Tibial artery (tissue), 4 donors: Measurements from ENCODE around the gene C19orf53.

Source experiments
- DNase-seq, 2 donors: peaks; one replicate each; pipeline ENCODE4 v3.0.0-alpha.2; 2019
- H3K27ac ChIP-seq, 2 donors: fragments of 200-600 bp; sonication (generic) in 1 of 2; 1 replicate in 1 of 2; 2 replicates in 1 of 2; pipeline ENCODE4 v1.5.1; 2018 to 2019; ENCODE audit warnings: mild to moderate bottlenecking in 1 of 2
- H3K27me3 ChIP-seq, 2 donors: fragments of 200-600 bp; sonication (generic) in 1 of 2; one replicate each; pipeline versions ENCODE4 v1.5.1 to v1.6.0; 2016 to 2019
- H3K36me3 ChIP-seq, 3 donors: fragments of 200-600 bp; sonication (generic) in 2 of 3; one replicate each; pipeline ENCODE4 v1.5.1; 2016 to 2019; ENCODE audit warnings: mild to moderate bottlenecking in 2 of 3
- H3K4me1 ChIP-seq, 4 donors: fragments of 200-600 bp; sonication (generic) in 2 of 4; 1 replicate in 3 of 4; 2 replicates in 1 of 4; pipeline ENCODE4 v1.5.1; 2016 to 2019
- H3K4me3 ChIP-seq, 2 donors: fragments of 200-600 bp; sonication (generic) in 1 of 2; 1 replicate in 1 of 2; 2 replicates in 1 of 2; pipeline ENCODE4 v1.5.1; 2018 to 2019; ENCODE audit warnings: mild to moderate bottlenecking in 2 of 2
- H3K9me3 ChIP-seq, 3 donors: fragments of 200-600 bp; sonication (generic) in 1 of 3; one replicate each; pipeline ENCODE4 v1.5.1; 2016 to 2019
- CTCF ChIP-seq, 2 experiments: fragments of 200-600 bp in 1 of 2; fragments of 450-650 bp in 1 of 2; IDR thresholded peaks; one replicate each; pipeline ENCODE4 v1.5.1; 2017 to 2019; ENCODE audit warnings: antibody characterized with exemption in 2 of 2, mild to moderate bottlenecking in 1 of 2, moderate library complexity in 1 of 2
- intact Hi-C: fragments of 100-400 bp; cut with DNase I; formaldehyde crosslinking; loops from one replicate; pipeline ENCODE4 v1.15.0; 2023; ENCODE audit warnings: low total_unique reads

Gene C19orf53

GRCh38 chr19:13797870-13798269, 23.6 kb downstream of the C19orf53 start:
- no peak for TF ChIP-seq CTCF (IDR thresholded peaks at IDR 0.05)
- no peak overlapping the region for H3K4me3 ChIP-seq
- H3K9me3 ChIP-seq, result no peaks in the 10 kb centered on the region
- no peaks in the 10 kb centered on the region for H3K27me3 ChIP-seq
- DNase-seq, result peak in 1 of 2 donors; percentile 49
- no peaks in the 10 kb centered on the region for H3K36me3 ChIP-seq
- H3K27ac ChIP-seq, result peak overlapping the region; percentile 88
- peaks cover 0 to 52% (median 34%) of the 10 kb centered on the region in 4 donors for H3K4me1 ChIP-seq
- intact Hi-C loops, result loop anchor here (5.0 kb wide), 1 partner anchor 34 kb away; no protein-coding TSS in a partner anchor

GRCh38 chr19:13799669-13800068, 25.4 kb downstream of the C19orf53 start:
- no peak for DNase-seq
- H3K27me3 ChIP-seq, result no peaks in the 10 kb centered on the region
- no peak overlapping the region for H3K27ac ChIP-seq
- no peak overlapping the region for H3K4me3 ChIP-seq
- intact Hi-C loops, result loop anchor here (5.0 kb wide), 1 partner anchor 33 kb away; no protein-coding TSS in a partner anchor
- H3K36me3 ChIP-seq, result peaks cover 0 to 3% (median 0%) of the 10 kb centered on the region in 3 donors
- TF ChIP-seq CTCF (IDR thresholded peaks at IDR 0.05), result no peak
- peaks cover 0 to 35% (median 26%) of the 10 kb centered on the region in 4 donors for H3K4me1 ChIP-seq
- H3K9me3 ChIP-seq, result no peaks in the 10 kb centered on the region

DNA sequence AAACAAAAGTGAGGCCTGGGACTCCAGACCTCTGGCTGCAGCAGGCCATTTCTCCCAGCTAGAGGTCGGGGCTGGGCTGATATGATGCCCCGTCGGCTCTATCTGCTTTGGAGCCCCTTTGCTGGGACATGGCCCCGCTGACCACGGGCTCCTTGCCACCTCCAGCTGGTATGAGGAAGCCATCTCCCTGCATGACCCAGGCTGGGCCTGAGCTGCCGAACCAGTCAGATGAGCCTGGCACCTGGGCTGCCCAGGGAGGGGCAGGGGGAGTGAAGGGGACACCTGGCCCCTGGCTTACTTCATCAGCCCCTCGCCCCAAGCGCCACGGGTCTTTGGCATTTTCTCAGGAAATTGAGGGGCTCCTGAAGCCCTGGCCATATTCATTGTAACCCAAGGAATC, 28.8 kb downstream of the C19orf53 start:
- Histone ChIP-seq H3K27me3 (no peaks in the 10 kb centered on the region), H3K36me3 (peaks cover 0 to 31% (median 0%) of the 10 kb centered on the region in 3 donors), H3K9me3 (no peaks in the 10 kb centered on the region), H3K4me3 (no peak overlapping the region), H3K4me1 (peaks cover 0 to 9% (median 3%) of the 10 kb centered on the region in 4 donors), H3K27ac (no peak overlapping the region)
- TF ChIP-seq CTCF (IDR thresholded peaks at IDR 0.05), result no peak
- intact Hi-C loops, result no loop called here
- DNase-seq, result no peak

DNA sequence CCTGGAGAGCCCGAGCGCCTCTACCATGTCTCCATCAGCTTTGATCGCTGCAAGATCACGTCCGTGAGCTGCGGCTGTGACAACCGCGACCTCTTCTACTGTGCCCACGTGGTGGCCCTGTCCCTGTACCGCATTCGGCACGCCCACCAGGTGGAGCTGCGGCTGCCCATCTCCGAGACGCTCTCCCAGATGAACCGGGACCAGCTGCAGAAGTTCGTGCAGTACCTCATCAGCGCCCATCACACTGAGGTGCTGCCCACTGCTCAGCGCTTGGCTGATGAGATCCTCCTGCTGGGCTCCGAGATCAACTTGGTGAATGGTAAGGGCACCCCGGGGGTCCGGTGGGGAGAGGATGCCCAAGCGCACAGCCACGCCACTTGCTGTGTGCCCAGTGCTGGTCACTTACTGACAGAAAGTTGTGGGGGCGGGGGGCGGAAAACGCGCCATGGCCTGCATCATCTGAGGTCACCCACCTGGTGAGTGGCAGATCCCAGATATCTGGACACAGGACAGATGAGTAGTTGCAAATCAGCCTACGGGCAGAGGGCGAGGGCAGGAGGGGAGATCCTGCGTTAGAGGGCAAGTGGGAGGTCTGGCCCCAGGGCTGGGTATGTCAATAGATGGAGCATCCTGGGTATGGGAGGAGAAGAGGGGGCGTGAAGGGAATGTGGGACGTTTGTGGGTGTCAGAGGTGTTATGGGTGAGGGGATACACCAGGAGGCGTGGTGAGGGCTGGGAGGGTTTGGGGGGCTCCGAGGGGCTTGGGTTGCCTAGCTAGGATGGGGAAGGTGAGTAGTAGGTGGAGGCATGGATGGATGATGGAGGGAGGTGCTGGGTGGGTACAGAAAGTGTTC, 30.8 kb downstream of the C19orf53 start:
- H3K4me1 ChIP-seq, result no peaks in the 10 kb centered on the region
- no peak overlapping the region for H3K4me3 ChIP-seq
- H3K27me3 ChIP-seq, result no peaks in the 10 kb centered on the region
- peak in 1 of 2 experiments; percentile 35 for TF ChIP-seq CTCF (IDR thresholded peaks at IDR 0.05)
- H3K9me3 ChIP-seq, result no peaks in the 10 kb centered on the region
- H3K27ac ChIP-seq, result no peak overlapping the region
- no peak for DNase-seq
- H3K36me3 ChIP-seq, result peaks cover 6 to 49% (median 10%) of the 10 kb centered on the region in 3 donors
- intact Hi-C loops, result no loop called here

DNA sequence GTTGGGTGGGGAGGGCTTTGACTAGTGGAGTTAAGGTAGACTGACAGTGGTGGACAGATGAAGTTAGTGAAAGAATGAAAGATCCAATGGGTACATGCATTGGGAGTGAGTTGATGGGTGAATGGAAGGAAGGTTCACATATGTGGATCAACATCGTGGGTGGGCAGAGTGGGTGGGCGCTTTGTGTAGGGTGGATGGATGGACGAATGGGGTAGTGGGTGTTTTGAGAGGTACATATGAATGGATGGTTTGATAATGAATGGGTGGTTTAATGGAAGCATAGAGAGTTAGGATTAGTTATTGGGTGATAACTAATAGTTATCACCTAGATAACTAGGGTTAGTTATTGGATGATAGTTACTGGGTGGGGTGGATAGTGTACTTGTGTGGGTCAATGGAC, 32.5 kb downstream of the C19orf53 start:
- TF ChIP-seq CTCF (IDR thresholded peaks at IDR 0.05), result no peak
- H3K4me1 ChIP-seq, result no peaks in the 10 kb centered on the region

More for the DNA sequence above, 32.5 kb downstream of the C19orf53 start:
- Histone ChIP-seq H3K27ac (no peak overlapping the region), H3K9me3 (no peaks in the 10 kb centered on the region), H3K36me3 (peaks cover 6 to 65% (median 10%) of the 10 kb centered on the region in 3 donors), H3K4me3 (no peak overlapping the region), H3K27me3 (no peaks in the 10 kb centered on the region)
- no peak for DNase-seq
- intact Hi-C loops, result no loop called here
